Left lung (tissue), 10 donors: ENCODE results near the gene WNT9A. TPM values are rescaled to one million over a fixed set of nuclear protein-coding genes. Genes with fewer than 3 reads are reported as not detected.

Experiments
- ATAC-seq: fragments of 200-7000 bp; cut with Tn5 transposase; one replicate; pipeline ENCODE4 v1.9.1; 2020; ENCODE audit warnings: moderate library complexity
- DNase-seq, 4 donors: peaks; one replicate each; pipeline ENCODE4 v3.0.0-alpha.2; 2013 to 2020
- H3K27ac ChIP-seq, 2 donors: fragments of 200-600 bp; sonication (generic) in 1 of 2; one replicate each; pipeline versions ENCODE4 v1.5.0 to v1.8.0; 2020 to 2021
- H3K27me3 ChIP-seq, 2 donors: fragments of 200-600 bp; sonication (generic) in 1 of 2; one replicate each; pipeline versions ENCODE4 v1.5.0 to v1.8.0; 2020 to 2021
- H3K36me3 ChIP-seq, 2 donors: fragments of 200-600 bp; sonication (generic) in 1 of 2; one replicate each; pipeline versions ENCODE4 v1.5.0 to v1.8.0; 2020 to 2021
- H3K4me1 ChIP-seq, 2 donors: fragments of 200-600 bp; one replicate each; pipeline ENCODE4 v1.8.0; 2021
- H3K4me3 ChIP-seq, 2 donors: fragments of 200-600 bp; sonication (generic) in 1 of 2; one replicate each; pipeline versions ENCODE4 v1.5.0 to v1.8.0; 2020 to 2021; ENCODE audit warnings: mild to moderate bottlenecking in 1 of 2
- H3K9me3 ChIP-seq, 2 donors: fragments of 200-600 bp; sonication (generic) in 1 of 2; one replicate each; pipeline versions ENCODE4 v1.5.0 to v1.8.0; 2020 to 2021
- CTCF ChIP-seq, 2 donors: fragments of 200-600 bp; sonication (generic) in 1 of 2; IDR thresholded peaks; one replicate each; pipeline versions ENCODE4 v1.5.0 to v1.8.0; 2021; ENCODE audit warnings: antibody characterized with exemption in 2 of 2
- intact Hi-C, 2 donors: fragments of 100-400 bp; cut with DNase I; formaldehyde crosslinking; loops; one replicate each; pipeline versions ENCODE4 v1.11.2 to v1.14.2; 2022
- polyA plus RNA-seq, 6 donors: library from polyadenylated mRNA; unstranded; fragments of 120-200 nt; gene quantifications; one replicate each; pipeline ENCODE4 v1.2.1, GENCODE V29; 2013; ENCODE audit not compliant: insufficient read length in 6 of 6
- total RNA-seq, 2 donors: library from RNA; stranded (reverse); fragmentation: NEBNext Ultra II Directional; extraction: Animal tissue kit (Norgen Biotek cat#: 25700); gene quantifications; one replicate each; pipeline ENCODE4 v1.2.1, GENCODE V29; 2021
- donor health status: DM: no; HTN: yes; CAD: no.
- donor health status: DM: no; HTN: no; CAD: no.

The WNT9A gene
- total and polyA plus RNA-seq, 8 donors = 2.1 to 8.5 (median 2.9) TPM

- Histone ChIP-seq H3K4me1 (peaks cover 12 to 30% of the 10 kb centered on the region in 2 donors), H3K27ac (no peak overlapping the region), H3K27me3 (peaks cover 0 to 78% of the 10 kb centered on the region in 2 donors), H3K9me3 (no peaks in the 10 kb centered on the region), H3K4me3 (no peak overlapping the region), H3K36me3 (no peaks in the 10 kb centered on the region)
- no peak for TF ChIP-seq CTCF (IDR thresholded peaks at IDR 0.05)
- intact Hi-C loops = loop anchor here (5.0 to 10.0 kb wide), 3 partner anchors 185 to 465 kb away; no protein-coding TSS in a partner anchor
- no peak for ATAC-seq
- peak in 1 of 4 donors; percentile 68 for DNase-seq
These were observed 1.7 kb upstream of the WNT9A start for GRCh38 chr1:227949341-227949921.

GRCh38 chr1:227948493-227949260, 945 bp upstream of the WNT9A start:
- no peak overlapping the region for H3K27ac ChIP-seq
- ATAC-seq (no peak), DNase-seq (peak in 1 of 4 donors; percentile 44)
- intact Hi-C loops = loop anchor here (5.0 to 10.0 kb wide), 3 partner anchors 184 to 464 kb away; no protein-coding TSS in a partner anchor
- no peaks in the 10 kb centered on the region for H3K36me3 ChIP-seq
- peak overlapping the region; percentile 41 to 48 for H3K4me3 ChIP-seq
- H3K27me3 ChIP-seq = peaks cover 0 to 72% of the 10 kb centered on the region in 2 donors
- peaks cover 12 to 30% of the 10 kb centered on the region in 2 donors for H3K4me1 ChIP-seq
- TF ChIP-seq CTCF (IDR thresholded peaks at IDR 0.05) = no peak
- no peaks in the 10 kb centered on the region for H3K9me3 ChIP-seq

- Histone ChIP-seq H3K27ac (peak overlapping the region; percentile 44 to 58), H3K27me3 (peaks cover 0 to 61% of the 10 kb centered on the region in 2 donors), H3K36me3 (no peaks in the 10 kb centered on the region), H3K9me3 (no peaks in the 10 kb centered on the region), H3K4me3 (peak overlapping the region; percentile 27 to 41), H3K4me1 (peaks cover 12 to 30% of the 10 kb centered on the region in 2 donors)
- peak in 1 of 4 donors; percentile 40 for DNase-seq
- peak; percentile 3 for ATAC-seq
- TF ChIP-seq CTCF (IDR thresholded peaks at IDR 0.05) = no peak
- intact Hi-C loops = loop anchor here (5.0 to 10.0 kb wide), 3 partner anchors 183 to 463 kb away; no protein-coding TSS in a partner anchor
These were observed 401 bp downstream of the WNT9A start for GRCh38 chr1:227947386-227947675.

- Histone ChIP-seq H3K27me3 (peaks cover 0 to 56% of the 10 kb centered on the region in 2 donors), H3K36me3 (no peaks in the 10 kb centered on the region), H3K27ac (peak overlapping the region; percentile 44 to 58), H3K9me3 (no peaks in the 10 kb centered on the region), H3K4me3 (peak overlapping the region; percentile 27 to 41), H3K4me1 (peaks cover 12 to 30% of the 10 kb centered on the region in 2 donors)
- peak; percentile 62 to 68 for TF ChIP-seq CTCF (IDR thresholded peaks at IDR 0.05)
- intact Hi-C loops = loop anchor here (5.0 to 10.0 kb wide), 3 partner anchors 182 to 462 kb away; no protein-coding TSS in a partner anchor
- ATAC-seq = peak; percentile 88
- DNase-seq = peak; percentile 56 to 92 (median 78)
These were observed 927 bp downstream of the WNT9A start for GRCh38 chr1:227946624-227947385.
